Large intestine (tissue), 12 donors: ENCODE results near the gene SLC39A12. TPM values are rescaled to one million over a fixed set of nuclear protein-coding genes. Genes with fewer than 3 reads are reported as not detected.

ENCODE experiments used
- DNase-seq, 2 donors: peaks; one replicate each; pipeline versions ENCODE4 v3.0.0 to v3.0.0-alpha.2; 2013
- H3K27ac ChIP-seq: one replicate; pipeline ENCODE4 v1.5.1; 2013; ENCODE audit warnings: low read length
- H3K27me3 ChIP-seq: 2 replicates; pipeline ENCODE4 v1.6.1; 2013; ENCODE audit warnings: low read length; ENCODE audit not compliant: control insufficient read depth, insufficient read depth
- H3K36me3 ChIP-seq: 2 replicates; pipeline ENCODE4 v1.6.1; 2013; ENCODE audit warnings: low read length; ENCODE audit not compliant: control insufficient read depth, insufficient read depth
- H3K4me1 ChIP-seq: one replicate; pipeline ENCODE4 v1.6.1; 2013; ENCODE audit warnings: low read length; ENCODE audit not compliant: control insufficient read depth, insufficient read depth
- H3K4me3 ChIP-seq: one replicate; pipeline ENCODE4 v1.5.1; 2013; ENCODE audit warnings: low read length
- H3K9me3 ChIP-seq: one replicate; pipeline ENCODE4 v1.6.1; 2013; ENCODE audit warnings: mild to moderate bottlenecking, low read depth, low read length, moderate library complexity; ENCODE audit not compliant: control insufficient read depth
- WGBS: methylation state at CpG from one replicate; pipeline ENCODE4 v1.1.5; 2013; ENCODE audit warnings: low lambda C conversion rate; ENCODE audit not compliant: insufficient coverage; 5-methylcytosine and 5-hydroxymethylcytosine counted together
- long read RNA-seq, 11 donors: transcript quantifications; one replicate each; lab custom pipeline, GENCODE V29; 2026
- polyA plus RNA-seq: library from polyadenylated mRNA; unstranded; fragments of 120-200 nt; gene quantifications from one replicate; pipeline ENCODE4 v1.2.1, GENCODE V29; 2013

SLC39A12 gene
- 0.03 TPM for polyA plus RNA-seq
- long read RNA-seq, donor 1: 0 reads
- long read RNA-seq, donor 2: 0 reads
- long read RNA-seq, donor 3: 0 reads
- long read RNA-seq, donor 4: 0 reads
- long read RNA-seq, donor 5: 0 reads
- long read RNA-seq, donor 6: 0 reads
- long read RNA-seq, donor 7: 0 reads
- long read RNA-seq, donor 8: 0 reads
- long read RNA-seq, donor 9: 0 reads
- long read RNA-seq, donor 10: 0 reads
- long read RNA-seq, donor 11: 0 reads

- Histone ChIP-seq H3K27me3 (peaks cover 3% of the 10 kb centered on the region), H3K4me3 (no peak within 1 kb of the TSS), H3K4me1 (no peaks in the 10 kb centered on the region), H3K9me3 (peaks cover 3% of the 10 kb centered on the region), H3K36me3 (no peaks in the 10 kb centered on the region), H3K27ac (no peak within 1 kb of the TSS)
- DNase-seq: no peak
- WGBS: 10% methylated on average over 2 of the region's 3 CpGs
Measured at GRCh38 chr10:17951868-17952371, at the start of gene SLC39A12. SLC39A12 (plus strand) TSS chr10:17951918; CDS start chr10:17953277, 1,359 bp downstream.

GRCh38 chr10:17904564-17904963, 47.2 kb upstream of the SLC39A12 start:
- no peak for DNase-seq
- Histone ChIP-seq H3K36me3 (no peaks in the 10 kb centered on the region), H3K27ac (no peak overlapping the region), H3K4me3 (no peak overlapping the region), H3K4me1 (no peaks in the 10 kb centered on the region), H3K9me3 (no peaks in the 10 kb centered on the region), H3K27me3 (no peaks in the 10 kb centered on the region)
- no CpG with 5 or more reads among the region's 2 CpGs for WGBS

DNA sequence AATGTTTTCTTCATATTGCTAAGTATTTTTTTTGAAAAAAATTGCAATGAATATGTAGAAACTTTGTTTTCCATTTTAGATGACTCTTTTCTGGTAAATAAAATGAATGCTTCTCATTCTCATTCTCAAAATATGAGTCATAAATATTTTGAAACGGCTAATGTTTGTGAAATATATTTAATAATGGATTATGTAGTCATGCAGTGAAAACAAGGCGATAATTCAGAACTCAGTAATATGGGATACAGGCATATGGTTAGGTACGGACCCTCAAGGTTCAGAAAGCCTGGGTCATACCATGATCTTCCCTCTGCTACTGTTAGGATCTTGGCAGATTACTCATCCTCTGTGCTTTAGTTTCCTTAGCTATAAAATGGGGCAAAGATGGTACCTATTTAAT, 46.2 kb upstream of the SLC39A12 start:
- DNase-seq: no peak
- 86% methylated on average over 3 of the region's 3 CpGs for WGBS
- Histone ChIP-seq H3K36me3 (no peaks in the 10 kb centered on the region), H3K4me1 (no peaks in the 10 kb centered on the region), H3K4me3 (no peak overlapping the region), H3K9me3 (no peaks in the 10 kb centered on the region), H3K27me3 (no peaks in the 10 kb centered on the region), H3K27ac (no peak overlapping the region)

DNA sequence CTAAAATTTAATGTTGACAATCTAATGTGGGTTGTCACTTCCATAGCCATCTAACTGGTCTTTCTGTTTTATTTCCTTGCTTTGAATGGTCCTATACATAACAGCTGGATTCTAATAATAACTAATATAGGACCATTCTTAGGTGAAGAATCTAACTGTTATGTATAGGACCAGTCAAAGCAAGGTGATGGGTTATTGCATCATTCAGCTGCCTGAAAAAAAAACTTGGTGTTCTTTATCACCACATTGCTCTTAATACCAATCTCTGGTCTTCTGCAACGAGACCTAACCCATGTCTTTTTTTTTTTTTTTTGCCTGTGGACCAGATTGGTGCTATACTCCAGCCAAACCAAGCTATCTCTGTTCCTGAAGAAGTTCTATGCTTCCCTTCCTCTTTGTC, 45.7 kb upstream of the SLC39A12 start:
- WGBS: 70% methylated on average over 1 of the region's 1 CpG
- no peak for DNase-seq
- Histone ChIP-seq H3K27me3 (no peaks in the 10 kb centered on the region), H3K4me3 (no peak overlapping the region), H3K36me3 (no peaks in the 10 kb centered on the region), H3K27ac (no peak overlapping the region), H3K4me1 (no peaks in the 10 kb centered on the region), H3K9me3 (no peaks in the 10 kb centered on the region)

DNA sequence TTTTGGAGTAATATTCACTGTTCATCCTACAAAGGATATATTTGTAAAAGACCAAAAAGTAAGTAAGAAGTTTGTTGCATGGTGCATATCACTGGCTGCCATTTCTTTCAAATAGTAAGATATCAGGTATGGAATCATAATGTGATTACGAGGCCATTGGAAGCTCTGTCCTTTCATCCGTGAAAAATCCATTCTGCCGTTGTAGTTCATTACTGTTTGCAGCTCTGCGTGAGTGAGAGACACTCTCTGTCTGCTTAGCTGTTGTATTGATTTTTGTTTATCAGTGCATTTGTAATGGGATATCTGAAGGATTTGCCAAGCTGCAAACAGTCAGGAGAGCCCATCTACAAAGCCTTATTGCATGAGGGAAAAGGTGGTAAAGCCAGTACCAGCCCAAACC, 44.1 kb upstream of the SLC39A12 start:
- no peaks in the 10 kb centered on the region for H3K27me3 ChIP-seq
- no peak overlapping the region for H3K27ac ChIP-seq
- DNase-seq: no peak
- H3K36me3 ChIP-seq: no peaks in the 10 kb centered on the region
- H3K4me3 ChIP-seq: no peak overlapping the region
- H3K9me3 ChIP-seq: no peaks in the 10 kb centered on the region
- no CpG with 5 or more reads among the region's 4 CpGs for WGBS
- H3K4me1 ChIP-seq: no peaks in the 10 kb centered on the region

- Histone ChIP-seq H3K27me3 (no peaks in the 10 kb centered on the region), H3K36me3 (no peaks in the 10 kb centered on the region), H3K27ac (no peak overlapping the region), H3K9me3 (no peaks in the 10 kb centered on the region), H3K4me1 (no peaks in the 10 kb centered on the region), H3K4me3 (no peak overlapping the region)
- peak; percentile 9 to 37 for DNase-seq
- 47% methylated on average over 5 of the region's 12 CpGs for WGBS
Measured at GRCh38 chr10:17910125-17910789, 41.5 kb upstream of the SLC39A12 start.

- Histone ChIP-seq H3K4me3 (no peak overlapping the region), H3K27me3 (no peaks in the 10 kb centered on the region), H3K4me1 (no peaks in the 10 kb centered on the region), H3K9me3 (peaks cover 6% of the 10 kb centered on the region), H3K27ac (no peak overlapping the region), H3K36me3 (no peaks in the 10 kb centered on the region)
- 52% methylated on average over 2 of the region's 4 CpGs for whole genome bisulfite sequencing
- DNase-seq: no peak
Measured at GRCh38 chr10:17912754-17913153, 39.0 kb upstream of the SLC39A12 start.

GRCh38 chr10:17913604-17914003, 38.1 kb upstream of the SLC39A12 start:
- H3K4me1 ChIP-seq: no peaks in the 10 kb centered on the region
- no peaks in the 10 kb centered on the region for H3K27me3 ChIP-seq
- DNase-seq: no peak
- peaks cover 6% of the 10 kb centered on the region for H3K9me3 ChIP-seq
- WGBS: 60% methylated on average over 1 of the region's 5 CpGs
- no peak overlapping the region for H3K27ac ChIP-seq
- no peaks in the 10 kb centered on the region for H3K36me3 ChIP-seq
- no peak overlapping the region for H3K4me3 ChIP-seq

- Histone ChIP-seq H3K27ac (no peak overlapping the region), H3K4me3 (no peak overlapping the region), H3K9me3 (peaks cover 6% of the 10 kb centered on the region), H3K36me3 (no peaks in the 10 kb centered on the region), H3K4me1 (no peaks in the 10 kb centered on the region), H3K27me3 (no peaks in the 10 kb centered on the region)
- 100% methylated on average over 1 of the region's 5 CpGs for WGBS
- DNase-seq: no peak
Measured at GRCh38 chr10:17914169-17915045, 37.3 kb upstream of the SLC39A12 start.

DNA sequence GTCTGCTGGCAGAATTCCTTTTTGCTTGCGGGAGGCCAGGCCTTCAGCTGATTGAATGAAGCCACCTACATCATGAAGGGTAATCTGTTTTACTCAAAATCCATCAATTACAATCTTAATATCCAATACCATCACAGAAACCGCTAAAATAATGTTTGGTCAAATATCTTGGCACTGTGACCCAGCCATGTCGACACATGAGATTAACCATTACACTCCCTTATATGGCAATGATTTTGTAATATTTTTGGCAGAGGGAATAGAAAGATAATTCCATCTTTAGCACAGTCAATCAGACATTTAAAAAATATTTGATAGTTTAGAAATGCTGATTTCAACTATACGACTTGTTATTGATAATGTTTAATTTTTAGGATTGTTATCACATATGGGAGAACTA, 36.5 kb upstream of the SLC39A12 start:
- H3K4me3 ChIP-seq: no peak overlapping the region
- DNase-seq: no peak
- no CpG with 5 or more reads among the region's 4 CpGs for WGBS
- no peaks in the 10 kb centered on the region for H3K36me3 ChIP-seq
- H3K9me3 ChIP-seq: peaks cover 6% of the 10 kb centered on the region
- no peaks in the 10 kb centered on the region for H3K27me3 ChIP-seq
- H3K4me1 ChIP-seq: no peaks in the 10 kb centered on the region
- no peak overlapping the region for H3K27ac ChIP-seq
